WTC11 (cell line): ENCODE data around the gene PRKACB. TPM values are rescaled to one million over a fixed set of nuclear protein-coding genes. Genes with fewer than 3 reads are reported as not detected.

ENCODE experiments used
- ATAC-seq: fragments of 200-7000 bp; cut with Tn5 transposase; 2 replicates; pipeline ENCODE4 v1.10.0; 2021; ENCODE audit warnings: mild to moderate bottlenecking, moderate library complexity
- CTCF ChIA-PET: fragments of 300-600 bp; sonication (Branson Sonifier 250); formaldehyde crosslinking; loops from one replicate; lab custom pipeline; 2021; ENCODE audit warnings: antibody characterized with exemption; lab: Charles Lee
- POLR2A ChIA-PET: fragments of 350-600 bp; sonication (Branson Sonifier 250); formaldehyde crosslinking; loops from one replicate; lab custom pipeline; 2021; ENCODE audit warnings: antibody characterized with exemption; lab: Charles Lee
- DNase-seq: peaks from one replicate; pipeline ENCODE4 v3.0.0; 2021; ENCODE audit warnings: low spot score
- H3K27ac Mint-ChIP-seq: 2 replicates; pipeline ENCODE4 v1.8.0; 2021; ENCODE audit warnings: mixed read lengths
- H3K27me3 Mint-ChIP-seq: 2 replicates; pipeline ENCODE4 v1.8.0; 2021; ENCODE audit warnings: low read depth, mild to moderate bottlenecking, moderate library complexity, mixed read lengths
- H3K36me3 Mint-ChIP-seq: 2 replicates; pipeline ENCODE4 v1.8.0; 2021; ENCODE audit warnings: mixed read lengths
- H3K4me1 Mint-ChIP-seq: 2 replicates; pipeline ENCODE4 v1.8.0; 2022; ENCODE audit warnings: mixed read lengths
- H3K4me3 Mint-ChIP-seq: 2 replicates; pipeline ENCODE4 v1.8.0; 2021; ENCODE audit warnings: mild to moderate bottlenecking, moderate library complexity, mixed read lengths
- H3K9me3 Mint-ChIP-seq: 2 replicates; pipeline ENCODE4 v1.8.0; 2021; ENCODE audit warnings: mixed read lengths
- CREB1 ChIP-seq: sonication (generic); formaldehyde crosslinking; IDR thresholded peaks from 2 replicates; pipeline ENCODE4 v1.8.0; 2023; ENCODE audit warnings: mild to moderate bottlenecking, missing genetic modification reagents
- GTF2I ChIP-seq: fragments of 250-450 bp; sonication (Bioruptor Pico); conservative IDR thresholded peaks from 2 replicates; pipeline ENCODE4 v1.4.0; 2021; ENCODE audit warnings: mild to moderate bottlenecking
- MXD4 ChIP-seq: fragments of 250-450 bp; sonication (Bioruptor Pico); IDR thresholded peaks from 2 replicates; pipeline ENCODE4 v1.8.0; 2021; ENCODE audit warnings: mild to moderate bottlenecking, moderate library complexity, borderline replicate concordance
- TEAD4 ChIP-seq: sonication (generic); formaldehyde crosslinking; IDR thresholded peaks from 2 replicates; pipeline ENCODE4 v1.8.0; 2022; ENCODE audit warnings: mild to moderate bottlenecking, missing genetic modification reagents
- ZNF138 ChIP-seq: sonication (generic); formaldehyde crosslinking; conservative IDR thresholded peaks from 2 replicates; pipeline ENCODE4 v1.8.1; 2022; ENCODE audit warnings: mild to moderate bottlenecking, moderate library complexity, missing genetic modification reagents
- ZNF219 ChIP-seq: sonication (generic); formaldehyde crosslinking; IDR thresholded peaks from 2 replicates; pipeline ENCODE4 v1.8.0; 2023; ENCODE audit warnings: missing genetic modification reagents, mild to moderate bottlenecking, borderline replicate concordance
- ZNF317 ChIP-seq: sonication (generic); formaldehyde crosslinking; IDR thresholded peaks from 2 replicates; pipeline ENCODE4 v1.8.1; 2023; ENCODE audit warnings: low read depth, mild to moderate bottlenecking, moderate library complexity, missing genetic modification reagents, borderline replicate concordance
- total RNA-seq: library from RNA; stranded (reverse); gene quantifications from 3 replicates; pipeline ENCODE4 v1.2.3, GENCODE V29; 2021
- TF ChIP-seq, protein P1 (sequence below): fragments of 250-450 bp; sonication (Bioruptor Pico); IDR thresholded peaks from 2 replicates; pipeline ENCODE4 v1.9.0; 2021; ENCODE audit warnings: mild to moderate bottlenecking, borderline replicate concordance
- TF ChIP-seq, protein P2 (sequence below): fragments of 250-450 bp; sonication (Bioruptor Pico); IDR thresholded peaks from 2 replicates; pipeline ENCODE4 v1.8.0; 2021; ENCODE audit warnings: mild to moderate bottlenecking
- TF ChIP-seq, protein P3 (sequence below): sonication (generic); formaldehyde crosslinking; IDR thresholded peaks from 2 replicates; pipeline ENCODE4 v1.8.1; 2023; ENCODE audit warnings: mild to moderate bottlenecking, moderate library complexity, missing genetic modification reagents
- TF ChIP-seq, protein P4 (sequence below): fragments of 250-450 bp; sonication (Bioruptor Pico); IDR thresholded peaks from 2 replicates; pipeline ENCODE4 v1.9.0; 2021; ENCODE audit warnings: mild to moderate bottlenecking
- TF ChIP-seq, protein P5 (sequence below): sonication (generic); formaldehyde crosslinking; conservative IDR thresholded peaks from 2 replicates; pipeline ENCODE4 v1.8.1; 2022; ENCODE audit warnings: mild to moderate bottlenecking, missing genetic modification reagents
- TF ChIP-seq, protein P6 (sequence below): fragments of 250-450 bp; sonication (Bioruptor Pico); IDR thresholded peaks from 2 replicates; pipeline ENCODE4 v1.9.0; 2021; ENCODE audit warnings: moderate library complexity, mild to moderate bottlenecking, inconsistent platforms, borderline replicate concordance

The PRKACB gene
- total RNA-seq, 1 experiment from 2014 or later, result 18.4 TPM

DNA sequence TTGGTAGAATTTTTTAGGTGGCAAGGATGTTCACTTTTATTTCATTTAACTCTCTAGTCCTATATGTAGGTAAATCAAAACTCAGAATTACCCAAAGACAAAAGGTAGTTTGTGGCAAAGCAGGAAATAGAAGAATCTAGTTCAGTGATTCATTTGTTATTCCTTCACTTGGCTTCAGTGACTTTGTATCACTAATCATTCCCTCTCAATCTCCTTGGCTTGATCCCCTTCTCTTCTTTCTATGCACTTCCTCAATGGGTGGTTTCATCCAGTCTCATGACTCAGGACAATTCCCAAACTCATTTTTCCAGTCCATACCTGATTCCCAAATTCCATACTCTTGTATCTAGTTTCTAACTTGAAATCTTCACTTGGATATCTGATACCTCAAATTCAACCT lies 64.9 kb downstream of the PRKACB start (continued):
- TF ChIP-seq, protein P1, sequence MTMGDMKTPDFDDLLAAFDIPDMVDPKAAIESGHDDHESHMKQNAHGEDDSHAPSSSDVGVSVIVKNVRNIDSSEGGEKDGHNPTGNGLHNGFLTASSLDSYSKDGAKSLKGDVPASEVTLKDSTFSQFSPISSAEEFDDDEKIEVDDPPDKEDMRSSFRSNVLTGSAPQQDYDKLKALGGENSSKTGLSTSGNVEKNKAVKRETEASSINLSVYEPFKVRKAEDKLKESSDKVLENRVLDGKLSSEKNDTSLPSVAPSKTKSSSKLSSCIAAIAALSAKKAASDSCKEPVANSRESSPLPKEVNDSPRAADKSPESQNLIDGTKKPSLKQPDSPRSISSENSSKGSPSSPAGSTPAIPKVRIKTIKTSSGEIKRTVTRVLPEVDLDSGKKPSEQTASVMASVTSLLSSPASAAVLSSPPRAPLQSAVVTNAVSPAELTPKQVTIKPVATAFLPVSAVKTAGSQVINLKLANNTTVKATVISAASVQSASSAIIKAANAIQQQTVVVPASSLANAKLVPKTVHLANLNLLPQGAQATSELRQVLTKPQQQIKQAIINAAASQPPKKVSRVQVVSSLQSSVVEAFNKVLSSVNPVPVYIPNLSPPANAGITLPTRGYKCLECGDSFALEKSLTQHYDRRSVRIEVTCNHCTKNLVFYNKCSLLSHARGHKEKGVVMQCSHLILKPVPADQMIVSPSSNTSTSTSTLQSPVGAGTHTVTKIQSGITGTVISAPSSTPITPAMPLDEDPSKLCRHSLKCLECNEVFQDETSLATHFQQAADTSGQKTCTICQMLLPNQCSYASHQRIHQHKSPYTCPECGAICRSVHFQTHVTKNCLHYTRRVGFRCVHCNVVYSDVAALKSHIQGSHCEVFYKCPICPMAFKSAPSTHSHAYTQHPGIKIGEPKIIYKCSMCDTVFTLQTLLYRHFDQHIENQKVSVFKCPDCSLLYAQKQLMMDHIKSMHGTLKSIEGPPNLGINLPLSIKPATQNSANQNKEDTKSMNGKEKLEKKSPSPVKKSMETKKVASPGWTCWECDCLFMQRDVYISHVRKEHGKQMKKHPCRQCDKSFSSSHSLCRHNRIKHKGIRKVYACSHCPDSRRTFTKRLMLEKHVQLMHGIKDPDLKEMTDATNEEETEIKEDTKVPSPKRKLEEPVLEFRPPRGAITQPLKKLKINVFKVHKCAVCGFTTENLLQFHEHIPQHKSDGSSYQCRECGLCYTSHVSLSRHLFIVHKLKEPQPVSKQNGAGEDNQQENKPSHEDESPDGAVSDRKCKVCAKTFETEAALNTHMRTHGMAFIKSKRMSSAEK (CRISPR knock-in tag), result no peak
- TF ChIP-seq GTF2I (CRISPR knock-in tag) (no peak), CREB1 (CRISPR knock-in tag) (no peak), ZNF317 (no peak), ZNF138 (no peak)
- TF ChIP-seq, protein P2, sequence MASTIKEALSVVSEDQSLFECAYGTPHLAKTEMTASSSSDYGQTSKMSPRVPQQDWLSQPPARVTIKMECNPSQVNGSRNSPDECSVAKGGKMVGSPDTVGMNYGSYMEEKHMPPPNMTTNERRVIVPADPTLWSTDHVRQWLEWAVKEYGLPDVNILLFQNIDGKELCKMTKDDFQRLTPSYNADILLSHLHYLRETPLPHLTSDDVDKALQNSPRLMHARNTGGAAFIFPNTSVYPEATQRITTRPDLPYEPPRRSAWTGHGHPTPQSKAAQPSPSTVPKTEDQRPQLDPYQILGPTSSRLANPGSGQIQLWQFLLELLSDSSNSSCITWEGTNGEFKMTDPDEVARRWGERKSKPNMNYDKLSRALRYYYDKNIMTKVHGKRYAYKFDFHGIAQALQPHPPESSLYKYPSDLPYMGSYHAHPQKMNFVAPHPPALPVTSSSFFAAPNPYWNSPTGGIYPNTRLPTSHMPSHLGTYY (CRISPR knock-in tag), result no peak
- TF ChIP-seq, protein P3, sequence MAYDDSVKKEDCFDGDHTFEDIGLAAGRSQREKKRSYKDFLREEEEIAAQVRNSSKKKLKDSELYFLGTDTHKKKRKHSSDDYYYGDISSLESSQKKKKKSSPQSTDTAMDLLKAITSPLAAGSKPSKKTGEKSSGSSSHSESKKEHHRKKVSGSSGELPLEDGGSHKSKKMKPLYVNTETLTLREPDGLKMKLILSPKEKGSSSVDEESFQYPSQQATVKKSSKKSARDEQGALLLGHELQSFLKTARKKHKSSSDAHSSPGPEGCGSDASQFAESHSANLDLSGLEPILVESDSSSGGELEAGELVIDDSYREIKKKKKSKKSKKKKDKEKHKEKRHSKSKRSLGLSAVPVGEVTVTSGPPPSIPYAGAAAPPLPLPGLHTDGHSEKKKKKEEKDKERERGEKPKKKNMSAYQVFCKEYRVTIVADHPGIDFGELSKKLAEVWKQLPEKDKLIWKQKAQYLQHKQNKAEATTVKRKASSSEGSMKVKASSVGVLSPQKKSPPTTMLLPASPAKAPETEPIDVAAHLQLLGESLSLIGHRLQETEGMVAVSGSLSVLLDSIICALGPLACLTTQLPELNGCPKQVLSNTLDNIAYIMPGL (CRISPR knock-in tag), result no peak

DNA sequence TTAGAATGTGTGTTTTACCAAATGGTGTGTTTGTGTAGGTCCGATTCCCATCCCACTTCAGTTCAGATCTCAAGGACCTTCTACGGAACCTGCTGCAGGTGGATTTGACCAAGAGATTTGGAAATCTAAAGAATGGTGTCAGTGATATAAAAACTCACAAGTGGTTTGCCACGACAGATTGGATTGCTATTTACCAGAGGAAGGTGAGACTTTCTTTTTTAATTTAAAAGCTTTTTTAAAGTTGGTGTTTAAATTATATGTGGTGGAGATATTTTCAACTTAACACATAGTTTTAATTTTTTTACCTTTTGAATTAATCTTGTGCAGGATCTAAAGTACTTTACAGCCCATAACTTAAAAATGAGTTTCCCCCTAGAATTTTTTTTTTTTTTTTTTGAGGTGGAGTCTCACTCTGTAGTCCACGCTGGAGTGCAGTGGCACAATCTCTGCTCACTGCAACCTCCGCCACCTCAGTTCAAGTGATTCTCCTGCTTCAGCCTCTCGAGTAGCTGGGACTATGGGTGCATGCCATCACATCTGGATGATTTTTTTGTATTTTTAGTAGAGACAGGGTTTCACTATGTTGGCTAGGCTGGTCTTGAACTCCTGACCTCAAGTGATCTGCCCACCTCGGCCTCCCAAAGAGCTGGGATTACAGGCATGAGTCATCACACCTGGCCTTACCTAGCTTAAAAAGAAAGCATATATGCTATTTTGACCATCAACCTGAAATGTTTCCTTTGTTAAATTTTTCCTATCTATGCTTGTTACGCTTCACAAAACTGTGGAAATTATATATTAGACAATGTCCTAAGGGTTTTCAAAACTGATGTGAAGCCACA lies 70.3 kb downstream of the PRKACB start:
- ATAC-seq (no peak), DNase-seq (no peak)
- Mint-ChIP-seq H3K4me3 (no peak overlapping the region), H3K9me3 (no peaks in the 10 kb centered on the region), H3K36me3 (no peaks in the 10 kb centered on the region), H3K27ac (no peak overlapping the region), H3K27me3 (no peaks in the 10 kb centered on the region), H3K4me1 (no peaks in the 10 kb centered on the region)
- TF ChIP-seq, protein P4, sequence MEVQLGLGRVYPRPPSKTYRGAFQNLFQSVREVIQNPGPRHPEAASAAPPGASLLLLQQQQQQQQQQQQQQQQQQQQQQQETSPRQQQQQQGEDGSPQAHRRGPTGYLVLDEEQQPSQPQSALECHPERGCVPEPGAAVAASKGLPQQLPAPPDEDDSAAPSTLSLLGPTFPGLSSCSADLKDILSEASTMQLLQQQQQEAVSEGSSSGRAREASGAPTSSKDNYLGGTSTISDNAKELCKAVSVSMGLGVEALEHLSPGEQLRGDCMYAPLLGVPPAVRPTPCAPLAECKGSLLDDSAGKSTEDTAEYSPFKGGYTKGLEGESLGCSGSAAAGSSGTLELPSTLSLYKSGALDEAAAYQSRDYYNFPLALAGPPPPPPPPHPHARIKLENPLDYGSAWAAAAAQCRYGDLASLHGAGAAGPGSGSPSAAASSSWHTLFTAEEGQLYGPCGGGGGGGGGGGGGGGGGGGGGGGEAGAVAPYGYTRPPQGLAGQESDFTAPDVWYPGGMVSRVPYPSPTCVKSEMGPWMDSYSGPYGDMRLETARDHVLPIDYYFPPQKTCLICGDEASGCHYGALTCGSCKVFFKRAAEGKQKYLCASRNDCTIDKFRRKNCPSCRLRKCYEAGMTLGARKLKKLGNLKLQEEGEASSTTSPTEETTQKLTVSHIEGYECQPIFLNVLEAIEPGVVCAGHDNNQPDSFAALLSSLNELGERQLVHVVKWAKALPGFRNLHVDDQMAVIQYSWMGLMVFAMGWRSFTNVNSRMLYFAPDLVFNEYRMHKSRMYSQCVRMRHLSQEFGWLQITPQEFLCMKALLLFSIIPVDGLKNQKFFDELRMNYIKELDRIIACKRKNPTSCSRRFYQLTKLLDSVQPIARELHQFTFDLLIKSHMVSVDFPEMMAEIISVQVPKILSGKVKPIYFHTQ (CRISPR knock-in tag), result no peak
- TF ChIP-seq ZNF317 (no peak), MXD4 (CRISPR knock-in tag) (no peak), TEAD4 (CRISPR knock-in tag) (no peak)
- TF ChIP-seq, protein P5, sequence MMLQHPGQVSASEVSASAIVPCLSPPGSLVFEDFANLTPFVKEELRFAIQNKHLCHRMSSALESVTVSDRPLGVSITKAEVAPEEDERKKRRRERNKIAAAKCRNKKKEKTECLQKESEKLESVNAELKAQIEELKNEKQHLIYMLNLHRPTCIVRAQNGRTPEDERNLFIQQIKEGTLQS (CRISPR knock-in tag), result no peak
- CTCF ChIA-PET, result no interaction called here
- POLR2A ChIA-PET, result no interaction called here

DNA sequence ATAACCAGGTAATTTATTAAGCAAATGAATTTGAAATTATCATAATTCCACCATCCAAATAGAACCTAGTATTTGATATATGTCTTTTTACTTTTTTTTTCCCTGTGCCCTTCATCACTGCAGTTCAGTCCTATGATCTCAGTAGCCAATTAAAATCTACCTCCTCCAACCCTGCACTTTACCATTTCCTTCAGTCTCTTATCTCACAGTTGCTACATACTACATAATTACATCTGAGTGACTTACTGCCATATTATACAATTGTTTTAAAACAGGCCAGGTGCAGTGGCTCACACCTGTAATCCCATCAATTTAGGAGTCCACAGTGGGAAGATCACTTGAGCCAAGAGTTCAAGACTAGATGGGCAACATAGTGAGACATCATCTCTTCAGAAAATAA lies 73.2 kb downstream of the PRKACB start:
- no peak overlapping the region for H3K4me3 Mint-ChIP-seq
- CTCF ChIA-PET, result no interaction called here
- no peaks in the 10 kb centered on the region for H3K27me3 Mint-ChIP-seq
- DNase-seq, result no peak
- POLR2A ChIA-PET, result no interaction called here
- TF ChIP-seq, protein P6, sequence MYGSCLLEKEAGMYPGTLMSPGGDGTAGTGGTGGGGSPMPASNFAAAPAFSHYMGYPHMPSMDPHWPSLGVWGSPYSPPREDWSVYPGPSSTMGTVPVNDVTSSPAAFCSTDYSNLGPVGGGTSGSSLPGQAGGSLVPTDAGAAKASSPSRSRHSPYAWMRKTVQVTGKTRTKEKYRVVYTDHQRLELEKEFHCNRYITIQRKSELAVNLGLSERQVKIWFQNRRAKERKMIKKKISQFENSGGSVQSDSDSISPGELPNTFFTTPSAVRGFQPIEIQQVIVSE, result no peak
- no peak for TF ChIP-seq ZNF219 (CRISPR knock-in tag)
- no peaks in the 10 kb centered on the region for H3K4me1 Mint-ChIP-seq
- ATAC-seq, result no peak
- H3K27ac Mint-ChIP-seq, result no peak overlapping the region
- H3K9me3 Mint-ChIP-seq, result peaks cover 6% of the 10 kb centered on the region
- peaks cover 5% of the 10 kb centered on the region; the same call in 1 of the 2 replicates for H3K36me3 Mint-ChIP-seq
